SK-N-MC (cell line): ENCODE data around the gene HAP1.

Experiments
- EZH2 ChIP-seq: fragments of 200-600 bp; sonication (generic); IDR thresholded peaks from one replicate; pipeline ENCODE4 v1.6.1; 2017; ENCODE audit warnings: antibody characterized with exemption
- POLR2AphosphoS5 ChIP-seq: IDR thresholded peaks from 2 replicates; pipeline ENCODE4 v1.6.1; 2012; ENCODE audit warnings: mild to moderate bottlenecking, low read depth, low read length, borderline replicate concordance

DNA sequence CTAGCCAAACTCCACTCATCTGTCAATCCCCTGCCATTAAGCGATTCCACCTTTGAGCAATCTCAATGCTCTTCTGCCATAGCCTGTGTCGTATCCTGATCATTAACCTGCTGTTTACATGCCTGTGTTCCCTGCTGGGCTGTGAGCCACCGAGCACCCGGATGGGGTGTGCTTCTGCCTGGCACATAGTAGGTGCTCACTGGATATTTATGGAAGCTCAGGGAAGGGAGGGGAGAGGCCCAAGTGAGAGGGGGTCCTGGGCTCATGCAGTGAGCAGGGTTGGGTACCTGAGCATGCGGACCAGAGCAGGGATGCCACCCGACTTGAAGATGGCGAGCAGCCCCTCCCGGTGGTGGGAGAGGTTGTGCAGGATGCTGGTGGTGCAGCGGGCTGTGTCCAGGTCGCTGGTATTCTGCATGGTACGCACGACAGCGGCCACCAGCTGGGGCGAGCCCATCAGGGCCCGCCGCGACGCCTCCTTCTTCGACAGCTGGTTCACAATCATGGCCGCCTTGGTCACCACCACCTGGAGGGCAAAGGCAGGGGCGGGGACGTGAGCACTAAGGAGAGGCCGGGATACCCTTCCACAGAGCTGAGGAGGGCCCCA, 34.3 kb upstream of the HAP1 start:
- TF ChIP-seq POLR2AphosphoS5 (no peak), EZH2 (no peak)
